Uterus (tissue), 2 donors: ENCODE data around the gene FEM1B.

Experiments
- CTCF ChIP-seq, 4 experiments: fragments of 200-600 bp in 2 of 4; fragments of 450-650 bp in 2 of 4; sonication (generic) in 2 of 4; IDR thresholded peaks; one replicate each; pipeline ENCODE4 v1.5.1; 2016 to 2019; ENCODE audit warnings: antibody characterized with exemption in 4 of 4, mild to moderate bottlenecking in 2 of 4, moderate library complexity in 1 of 4
- POLR2A ChIP-seq, 2 donors: fragments of 450-650 bp; IDR thresholded peaks; one replicate each; pipeline ENCODE4 v1.6.1; 2016; ENCODE audit warnings: antibody characterized with exemption in 2 of 2, mild to moderate bottlenecking in 1 of 2, moderate library complexity in 1 of 2

- TF ChIP-seq CTCF (IDR thresholded peaks at IDR 0.05) (no peak), POLR2A (IDR thresholded peaks at IDR 0.05) (no peak)
Measured at GRCh38 chr15:68239025-68239424, 38.5 kb upstream of the FEM1B start.
